HepG2 (cell line): Measurements from ENCODE around the gene AMZ1. TPM values are rescaled to one million over a fixed set of nuclear protein-coding genes. Genes with fewer than 3 reads are reported as not detected.

Source experiments
- CC2D1A ChIP-seq: sonication (generic); formaldehyde crosslinking; IDR thresholded peaks from 2 replicates; pipeline ENCODE4 v1.8.1; 2023; ENCODE audit warnings: mild to moderate bottlenecking, missing genetic modification reagents
- MAFG ChIP-seq: sonication (generic); formaldehyde crosslinking; IDR thresholded peaks from 2 replicates; pipeline ENCODE4 v1.5.1; 2020; ENCODE audit warnings: mild to moderate bottlenecking, missing genetic modification reagents
- MED1 ChIP-seq: sonication (generic); formaldehyde crosslinking; IDR thresholded peaks from 2 replicates; pipeline ENCODE4 v1.4.0; 2020; ENCODE audit warnings: missing genetic modification reagents
- MEF2D ChIP-seq: sonication (generic); formaldehyde crosslinking; IDR thresholded peaks from 2 replicates; pipeline ENCODE4 v1.5.1; 2020; ENCODE audit warnings: mild to moderate bottlenecking, missing genetic modification reagents
- MXD4 ChIP-seq: IDR thresholded peaks from 2 replicates; pipeline ENCODE4 v1.6.1; 2016; ENCODE audit warnings: mild to moderate bottlenecking, missing biosample characterization, missing genetic modification reagents
- RFX3 ChIP-seq: IDR thresholded peaks from 2 replicates; pipeline ENCODE4 v1.6.1; 2016; ENCODE audit warnings: missing biosample characterization, missing genetic modification reagents
- SAP130 ChIP-seq: IDR thresholded peaks from 2 replicates; pipeline ENCODE4 v1.6.1; 2016; ENCODE audit warnings: low read depth
- SETDB1 ChIP-seq: sonication (generic); formaldehyde crosslinking; IDR thresholded peaks from 2 replicates; pipeline ENCODE4 v1.5.1; 2020; ENCODE audit warnings: missing genetic modification reagents, mild to moderate bottlenecking, borderline replicate concordance
- SP2 ChIP-seq: sonication (generic); formaldehyde crosslinking; IDR thresholded peaks from 2 replicates; pipeline ENCODE4 v1.5.1; 2020; ENCODE audit warnings: mild to moderate bottlenecking, missing genetic modification reagents
- TEAD2 ChIP-seq: sonication (generic); formaldehyde crosslinking; IDR thresholded peaks from 2 replicates; pipeline ENCODE4 v1.9.0; 2021; ENCODE audit warnings: missing genetic modification reagents
- U2AF2 ChIP-seq: fragments of 200-400 bp; formaldehyde crosslinking; IDR thresholded peaks from 2 replicates; pipeline ENCODE4 v1.6.1; 2017; ENCODE audit warnings: low read depth, mild to moderate bottlenecking, low read length
- ZIK1 ChIP-seq: sonication (generic); formaldehyde crosslinking; IDR thresholded peaks from 2 replicates; pipeline ENCODE4 v1.5.0; 2020; ENCODE audit warnings: mild to moderate bottlenecking, low read depth, missing genetic modification reagents, borderline replicate concordance
- ZNF430 ChIP-seq: sonication (generic); formaldehyde crosslinking; IDR thresholded peaks from 2 replicates; pipeline ENCODE4 v1.9.0; 2021; ENCODE audit warnings: mild to moderate bottlenecking, missing genetic modification reagents
- ZNF543 ChIP-seq: sonication (generic); formaldehyde crosslinking; IDR thresholded peaks from 2 replicates; pipeline ENCODE4 v1.4.0; 2020; ENCODE audit warnings: mild to moderate bottlenecking, missing genetic modification reagents
- ZNF777 ChIP-seq: sonication (generic); formaldehyde crosslinking; IDR thresholded peaks from 2 replicates; pipeline ENCODE4 v1.4.0; 2020; ENCODE audit warnings: missing genetic modification reagents
- ZSCAN9 ChIP-seq: IDR thresholded peaks from 2 replicates; pipeline ENCODE4 v1.6.1; 2016; ENCODE audit warnings: borderline replicate concordance
- polyA plus RNA-seq, 8 experiments: library from polyadenylated mRNA; depleted of rRNA in 3 of 8; stranded (reverse) in 7 of 8; unstranded in 1 of 8; fragments of >200 nt; fragmentation: Illumina TruSeq in 4 of 8; extraction: Trizol in 4 of 8; gene quantifications; 2 replicates each; pipeline versions ENCODE4 v1.2.1 to v1.2.3, GENCODE V29; 2011 to 2016; ENCODE audit warnings: low read depth in 4 of 8, missing spikeins in 1 of 8, mixed read lengths in 1 of 8; ENCODE audit not compliant: insufficient read depth in 1 of 8
- total RNA-seq, 5 experiments: library from RNA; depleted of rRNA; stranded (reverse); fragments of >200 nt; fragmentation: Illumina TruSeq; extraction: Trizol; gene quantifications; 2 replicates each; pipeline ENCODE4 v1.2.3, GENCODE V29; 2016; ENCODE audit warnings: low read depth in 1 of 5
- TF ChIP-seq, protein P1 (sequence below): IDR thresholded peaks from 2 replicates; pipeline ENCODE4 v1.6.1; 2016; ENCODE audit warnings: missing biosample characterization, missing genetic modification reagents, low read depth
- TF ChIP-seq, protein P2 (sequence below): sonication (generic); formaldehyde crosslinking; IDR thresholded peaks from 2 replicates; pipeline ENCODE4 v1.4.0; 2020; ENCODE audit warnings: low read depth, mild to moderate bottlenecking, missing genetic modification reagents
- TF ChIP-seq, protein P3 (sequence below): sonication (generic); formaldehyde crosslinking; IDR thresholded peaks from 2 replicates; pipeline ENCODE4 v1.5.0; 2020; ENCODE audit warnings: mild to moderate bottlenecking, missing genetic modification reagents
- TF ChIP-seq, protein P4 (sequence below): sonication (generic); formaldehyde crosslinking; IDR thresholded peaks from 2 replicates; pipeline ENCODE4 v1.5.0; 2020; ENCODE audit warnings: missing genetic modification reagents, mild to moderate bottlenecking, borderline replicate concordance
- TF ChIP-seq, protein P5 (sequence below): sonication (generic); formaldehyde crosslinking; IDR thresholded peaks from 2 replicates; pipeline ENCODE4 v1.9.0; 2021; ENCODE audit warnings: missing genetic modification reagents, mild to moderate bottlenecking, borderline replicate concordance
- TF ChIP-seq, protein P6 (sequence below): sonication (generic); formaldehyde crosslinking; IDR thresholded peaks from 2 replicates; pipeline ENCODE4 v1.9.0; 2022; ENCODE audit warnings: missing genetic modification reagents, mild to moderate bottlenecking, borderline replicate concordance

Gene AMZ1
- total and polyA plus RNA-seq, 2 of the 13 experiments (the other 11 are each of a cell fraction or from before 2014, with no cell fraction given), result 0.03 TPM; not detected in 1

DNA sequence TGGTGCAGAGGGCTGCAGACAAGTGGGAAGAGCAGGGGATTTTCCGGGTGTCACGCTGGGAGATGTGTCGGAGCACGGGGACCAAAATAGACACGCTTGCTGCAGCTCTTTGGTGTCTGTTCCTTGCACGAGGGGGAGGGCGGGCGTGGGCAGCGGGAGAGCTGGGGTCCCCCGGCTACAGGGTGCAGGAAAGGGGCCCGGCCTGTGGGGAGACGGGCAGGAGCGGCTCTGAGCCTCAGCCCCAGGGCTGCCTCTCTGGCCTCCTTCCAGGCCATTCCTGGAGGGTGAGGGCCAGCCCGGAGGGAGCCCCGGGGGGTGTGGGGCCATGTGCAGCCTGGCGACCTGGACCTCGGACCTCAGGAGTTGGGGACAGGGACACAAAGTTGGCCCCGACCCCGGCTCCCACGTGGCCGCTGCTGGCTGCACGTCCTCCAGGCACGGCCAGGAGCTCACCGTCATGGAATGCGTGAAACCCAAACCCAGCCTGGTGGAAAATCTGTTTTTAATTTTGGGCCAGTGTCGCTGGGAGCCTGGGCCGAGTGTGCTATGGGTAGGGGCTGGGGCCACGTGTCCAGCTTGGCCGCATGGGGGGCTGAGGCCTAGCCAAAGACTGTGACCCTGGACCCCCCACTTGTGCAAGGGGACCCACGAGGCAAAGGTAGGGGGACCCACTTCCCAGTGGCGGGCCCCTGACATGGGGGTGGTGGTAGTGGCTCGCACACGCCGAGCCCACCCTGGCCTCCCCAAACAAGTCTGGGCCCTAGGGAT, 49.6 kb upstream of the AMZ1 start (continued):
- TF ChIP-seq, protein P1, sequence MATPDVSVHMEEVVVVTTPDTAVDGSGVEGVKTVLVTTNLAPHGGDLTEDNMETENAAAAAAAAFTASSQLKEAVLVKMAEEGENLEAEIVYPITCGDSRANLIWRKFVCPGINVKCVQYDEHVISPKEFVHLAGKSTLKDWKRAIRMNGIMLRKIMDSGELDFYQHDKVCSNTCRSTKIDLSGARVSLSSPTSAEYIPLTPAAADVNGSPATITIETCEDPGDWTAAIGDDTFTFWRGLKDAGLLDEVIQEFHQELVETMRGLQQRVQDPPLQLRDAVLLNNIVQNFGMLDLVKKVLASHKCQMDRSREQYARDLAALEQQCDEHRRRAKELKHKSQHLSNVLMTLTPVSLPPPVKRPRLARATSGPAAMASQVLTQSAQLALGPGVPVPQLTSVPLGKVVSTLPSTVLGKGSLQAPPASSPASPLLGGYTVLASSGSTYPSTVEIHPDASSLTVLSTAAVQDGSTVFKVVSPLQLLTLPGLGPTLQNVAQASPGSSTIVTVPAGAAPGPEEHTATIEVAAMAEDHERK (CRISPR knock-in tag), result no peak
- TF ChIP-seq MEF2D (peak; percentile 83; the same call in 1 of the 2 replicates), SETDB1 (CRISPR knock-in tag) (no peak), MED1 (peak; percentile 96), SP2 (no peak), MAFG (CRISPR knock-in tag) (no peak), CC2D1A (CRISPR knock-in tag) (no peak), ZIK1 (CRISPR knock-in tag) (peak; percentile 76; the same call in 1 of the 2 replicates), U2AF2 (no peak), ZSCAN9 (CRISPR knock-in tag) (peak; percentile 71; the same call in 1 of the 2 replicates), SAP130 (CRISPR knock-in tag) (peak; percentile 97), RFX3 (CRISPR knock-in tag) (no peak), ZNF430 (CRISPR knock-in tag) (peak; percentile 95), ZNF543 (CRISPR knock-in tag) (peak; percentile 91; the same call in 1 of the 2 replicates), MXD4 (CRISPR knock-in tag) (peak; percentile 95), TEAD2 (CRISPR knock-in tag) (no peak), ZNF777 (0 out of 2 replicates have a peak, but pooled peaks have one; percentile 63)
- TF ChIP-seq, protein P2, sequence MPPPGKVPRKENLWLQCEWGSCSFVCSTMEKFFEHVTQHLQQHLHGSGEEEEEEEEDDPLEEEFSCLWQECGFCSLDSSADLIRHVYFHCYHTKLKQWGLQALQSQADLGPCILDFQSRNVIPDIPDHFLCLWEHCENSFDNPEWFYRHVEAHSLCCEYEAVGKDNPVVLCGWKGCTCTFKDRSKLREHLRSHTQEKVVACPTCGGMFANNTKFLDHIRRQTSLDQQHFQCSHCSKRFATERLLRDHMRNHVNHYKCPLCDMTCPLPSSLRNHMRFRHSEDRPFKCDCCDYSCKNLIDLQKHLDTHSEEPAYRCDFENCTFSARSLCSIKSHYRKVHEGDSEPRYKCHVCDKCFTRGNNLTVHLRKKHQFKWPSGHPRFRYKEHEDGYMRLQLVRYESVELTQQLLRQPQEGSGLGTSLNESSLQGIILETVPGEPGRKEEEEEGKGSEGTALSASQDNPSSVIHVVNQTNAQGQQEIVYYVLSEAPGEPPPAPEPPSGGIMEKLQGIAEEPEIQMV, result peak; percentile 71; the same call in 1 of the 2 replicates
- TF ChIP-seq, protein P3, sequence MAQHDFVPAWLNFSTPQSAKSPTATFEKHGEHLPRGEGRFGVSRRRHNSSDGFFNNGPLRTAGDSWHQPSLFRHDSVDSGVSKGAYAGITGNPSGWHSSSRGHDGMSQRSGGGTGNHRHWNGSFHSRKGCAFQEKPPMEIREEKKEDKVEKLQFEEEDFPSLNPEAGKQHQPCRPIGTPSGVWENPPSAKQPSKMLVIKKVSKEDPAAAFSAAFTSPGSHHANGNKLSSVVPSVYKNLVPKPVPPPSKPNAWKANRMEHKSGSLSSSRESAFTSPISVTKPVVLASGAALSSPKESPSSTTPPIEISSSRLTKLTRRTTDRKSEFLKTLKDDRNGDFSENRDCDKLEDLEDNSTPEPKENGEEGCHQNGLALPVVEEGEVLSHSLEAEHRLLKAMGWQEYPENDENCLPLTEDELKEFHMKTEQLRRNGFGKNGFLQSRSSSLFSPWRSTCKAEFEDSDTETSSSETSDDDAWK (CRISPR knock-in tag), result no peak
- TF ChIP-seq, protein P4, sequence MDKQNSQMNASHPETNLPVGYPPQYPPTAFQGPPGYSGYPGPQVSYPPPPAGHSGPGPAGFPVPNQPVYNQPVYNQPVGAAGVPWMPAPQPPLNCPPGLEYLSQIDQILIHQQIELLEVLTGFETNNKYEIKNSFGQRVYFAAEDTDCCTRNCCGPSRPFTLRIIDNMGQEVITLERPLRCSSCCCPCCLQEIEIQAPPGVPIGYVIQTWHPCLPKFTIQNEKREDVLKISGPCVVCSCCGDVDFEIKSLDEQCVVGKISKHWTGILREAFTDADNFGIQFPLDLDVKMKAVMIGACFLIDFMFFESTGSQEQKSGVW (CRISPR knock-in tag), result no peak
- TF ChIP-seq, protein P5, sequence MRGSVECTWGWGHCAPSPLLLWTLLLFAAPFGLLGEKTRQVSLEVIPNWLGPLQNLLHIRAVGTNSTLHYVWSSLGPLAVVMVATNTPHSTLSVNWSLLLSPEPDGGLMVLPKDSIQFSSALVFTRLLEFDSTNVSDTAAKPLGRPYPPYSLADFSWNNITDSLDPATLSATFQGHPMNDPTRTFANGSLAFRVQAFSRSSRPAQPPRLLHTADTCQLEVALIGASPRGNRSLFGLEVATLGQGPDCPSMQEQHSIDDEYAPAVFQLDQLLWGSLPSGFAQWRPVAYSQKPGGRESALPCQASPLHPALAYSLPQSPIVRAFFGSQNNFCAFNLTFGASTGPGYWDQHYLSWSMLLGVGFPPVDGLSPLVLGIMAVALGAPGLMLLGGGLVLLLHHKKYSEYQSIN (CRISPR knock-in tag), result no peak
- TF ChIP-seq, protein P6, sequence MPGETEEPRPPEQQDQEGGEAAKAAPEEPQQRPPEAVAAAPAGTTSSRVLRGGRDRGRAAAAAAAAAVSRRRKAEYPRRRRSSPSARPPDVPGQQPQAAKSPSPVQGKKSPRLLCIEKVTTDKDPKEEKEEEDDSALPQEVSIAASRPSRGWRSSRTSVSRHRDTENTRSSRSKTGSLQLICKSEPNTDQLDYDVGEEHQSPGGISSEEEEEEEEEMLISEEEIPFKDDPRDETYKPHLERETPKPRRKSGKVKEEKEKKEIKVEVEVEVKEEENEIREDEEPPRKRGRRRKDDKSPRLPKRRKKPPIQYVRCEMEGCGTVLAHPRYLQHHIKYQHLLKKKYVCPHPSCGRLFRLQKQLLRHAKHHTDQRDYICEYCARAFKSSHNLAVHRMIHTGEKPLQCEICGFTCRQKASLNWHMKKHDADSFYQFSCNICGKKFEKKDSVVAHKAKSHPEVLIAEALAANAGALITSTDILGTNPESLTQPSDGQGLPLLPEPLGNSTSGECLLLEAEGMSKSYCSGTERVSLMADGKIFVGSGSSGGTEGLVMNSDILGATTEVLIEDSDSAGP (CRISPR knock-in tag), result peak; percentile 53
